Ectodermal cell (in vitro differentiated cells): ENCODE data around the gene SHISAL1.

Experiments
- H3K27ac ChIP-seq: 2 replicates; pipeline ENCODE4 v1.7.0; 2013; ENCODE audit warnings: mild to moderate bottlenecking, low read depth, low read length; ENCODE audit not compliant: insufficient read depth, poor library complexity, severe bottlenecking
- H3K27me3 ChIP-seq: 2 replicates; pipeline ENCODE4 v1.7.0; 2013; ENCODE audit warnings: mild to moderate bottlenecking, low read length; ENCODE audit not compliant: insufficient read depth, control insufficient read depth, poor library complexity, severe bottlenecking
- H3K36me3 ChIP-seq: one replicate; pipeline ENCODE4 v1.7.0; 2013; ENCODE audit warnings: low read length; ENCODE audit not compliant: control insufficient read depth, insufficient read depth
- H3K4me1 ChIP-seq: one replicate; pipeline ENCODE4 v1.7.0; 2013; ENCODE audit warnings: low read length; ENCODE audit not compliant: control insufficient read depth, insufficient read depth
- H3K4me3 ChIP-seq: 2 replicates; pipeline ENCODE4 v1.7.0; 2013; ENCODE audit warnings: low read depth, low read length, control low read depth; ENCODE audit not compliant: insufficient read depth
- H3K9me3 ChIP-seq: 2 replicates; pipeline ENCODE4 v1.7.0; 2013; ENCODE audit warnings: mild to moderate bottlenecking, low read length, moderate library complexity; ENCODE audit not compliant: control insufficient read depth
- WGBS, 2 experiments: methylation state at CpG; one replicate each; pipeline ENCODE4 v1.1.7; 2013; ENCODE audit warnings: missing lambda C conversion rate in 2 of 2; 5-methylcytosine and 5-hydroxymethylcytosine counted together

Gene SHISAL1

DNA sequence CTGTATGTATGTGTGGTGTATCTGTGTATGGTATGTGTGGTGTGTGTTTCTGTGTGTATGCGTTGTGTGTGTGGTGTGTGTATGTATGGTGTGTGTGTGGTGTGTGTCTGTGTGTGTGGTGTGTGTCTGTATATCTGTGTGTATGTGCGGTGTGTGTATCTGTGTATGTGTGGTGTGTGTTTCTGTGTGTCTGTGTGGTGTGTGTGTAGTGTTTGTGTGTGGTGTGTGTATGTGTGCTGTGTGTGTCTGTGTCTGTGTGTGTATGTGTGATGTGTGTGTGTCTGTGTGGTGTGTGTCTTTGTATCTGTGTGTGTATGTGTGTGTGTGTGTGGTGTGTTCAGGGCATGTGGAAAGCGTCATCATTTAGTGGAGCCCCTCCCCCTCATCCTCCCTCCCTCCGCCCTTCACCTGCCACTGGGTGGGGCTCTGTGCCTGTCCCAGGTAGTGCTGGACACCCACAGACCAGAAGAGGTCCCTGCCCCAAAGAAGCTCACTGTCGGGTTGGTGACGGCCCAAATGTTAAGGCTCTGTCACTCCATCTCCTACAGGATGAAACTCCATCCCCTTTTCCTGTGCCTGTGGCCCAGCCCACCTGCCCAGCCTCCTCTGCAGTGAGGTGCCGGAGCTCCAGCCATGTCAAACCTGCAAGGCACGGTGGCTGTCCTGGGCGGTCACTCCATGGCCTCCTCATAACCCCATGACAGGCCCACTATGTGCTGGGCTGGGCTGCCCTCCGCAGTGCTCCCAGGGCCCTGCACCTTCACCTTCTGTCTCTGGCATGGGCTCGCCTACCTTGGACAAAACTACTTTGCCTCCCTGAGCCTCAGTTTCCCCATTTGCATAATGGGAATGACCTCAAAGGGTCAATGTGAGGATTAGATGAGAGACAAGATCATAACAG lies 23.4 kb upstream of the SHISAL1 start:
- peaks cover 14% of the 10 kb centered on the region for H3K4me1 ChIP-seq
- 83 to 86% methylated on average over 11 of the region's 11 CpGs for WGBS, 2 experiments
- H3K27ac ChIP-seq = no peak overlapping the region
- no peak overlapping the region for H3K4me3 ChIP-seq
- no peaks in the 10 kb centered on the region for H3K36me3 ChIP-seq
- peaks cover 34% of the 10 kb centered on the region for H3K27me3 ChIP-seq
- H3K9me3 ChIP-seq = no peaks in the 10 kb centered on the region

DNA sequence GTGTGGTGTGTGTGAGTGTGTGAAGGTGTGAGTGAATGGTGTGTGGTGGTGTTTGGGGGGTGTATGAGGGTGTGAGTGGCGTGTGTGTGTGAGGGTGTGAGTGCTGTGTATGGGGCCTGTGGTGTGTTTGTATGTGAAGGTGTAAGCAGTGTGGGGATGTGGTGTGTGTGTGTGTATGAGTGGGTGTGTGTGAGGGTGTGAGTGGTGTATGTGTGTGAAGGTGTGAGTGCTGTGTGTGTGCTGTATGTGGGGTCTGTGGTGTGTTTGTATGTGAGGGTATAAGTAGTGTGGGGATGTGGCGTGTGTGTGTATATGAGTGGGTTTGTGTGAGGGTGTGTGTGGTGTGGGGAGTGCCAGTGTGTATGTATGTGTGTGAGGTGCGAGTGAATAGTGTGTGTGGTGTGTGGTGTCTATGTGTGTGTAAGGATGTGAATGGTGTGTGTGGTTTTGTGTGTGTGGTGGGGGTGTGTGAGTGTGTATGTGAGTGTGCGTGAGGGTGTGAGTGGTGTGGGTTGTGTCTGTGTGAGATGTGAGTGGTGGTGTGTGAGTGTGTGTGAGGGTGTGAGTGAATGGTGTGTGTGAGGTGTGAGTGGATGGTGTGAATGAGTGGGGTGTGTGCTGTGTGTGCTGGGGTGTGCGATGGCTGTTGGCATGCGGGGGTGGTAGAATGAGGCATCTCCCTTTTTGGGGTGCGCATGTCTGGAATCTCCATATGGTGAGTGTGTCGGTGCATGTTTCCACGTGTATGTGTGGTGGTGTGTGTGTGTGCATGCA lies 22.5 kb upstream of the SHISAL1 start:
- Histone ChIP-seq H3K27me3 (peaks cover 43% of the 10 kb centered on the region), H3K36me3 (no peaks in the 10 kb centered on the region), H3K27ac (no peak overlapping the region), H3K4me3 (no peak overlapping the region), H3K4me1 (peaks cover 17% of the 10 kb centered on the region), H3K9me3 (no peaks in the 10 kb centered on the region)
- WGBS, 2 experiments = 96% methylated on average over 9 of the region's 9 CpGs

GRCh38 chr22:44333847-44334635 lies 21.3 kb upstream of the SHISAL1 start:
- 91 to 93% methylated on average over 13 of the region's 13 CpGs for WGBS, 2 experiments
- H3K4me1 ChIP-seq = peaks cover 23% of the 10 kb centered on the region
- H3K27ac ChIP-seq = no peak overlapping the region
- H3K9me3 ChIP-seq = no peaks in the 10 kb centered on the region
- H3K4me3 ChIP-seq = no peak overlapping the region
- H3K36me3 ChIP-seq = no peaks in the 10 kb centered on the region
- peaks cover 56% of the 10 kb centered on the region for H3K27me3 ChIP-seq

DNA sequence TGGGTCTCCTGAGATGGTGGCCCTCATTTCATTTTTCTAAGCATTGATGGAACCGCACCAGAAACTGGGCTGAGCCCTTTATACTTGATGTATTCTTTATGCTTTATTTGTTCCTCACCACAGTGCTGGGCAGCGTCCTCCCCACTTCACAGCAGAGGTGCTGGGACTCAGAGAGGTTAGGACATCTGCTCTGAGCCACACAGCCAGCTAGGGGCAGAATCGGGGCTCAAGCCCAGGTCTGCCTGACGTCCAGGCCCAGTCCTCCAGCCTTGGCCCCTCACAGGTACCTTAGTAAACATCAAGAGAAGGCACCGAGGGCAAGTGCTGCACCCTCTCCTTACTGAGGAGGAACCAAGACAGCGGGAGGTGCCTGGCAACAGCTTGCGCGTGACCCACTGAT lies 20.2 kb upstream of the SHISAL1 start:
- H3K4me1 ChIP-seq = peaks cover 23% of the 10 kb centered on the region
- peaks cover 64% of the 10 kb centered on the region for H3K27me3 ChIP-seq
- H3K27ac ChIP-seq = no peak overlapping the region
- H3K4me3 ChIP-seq = no peak overlapping the region
- WGBS, 2 experiments = 90 to 91% methylated on average over 8 of the region's 8 CpGs
- H3K36me3 ChIP-seq = no peaks in the 10 kb centered on the region
- H3K9me3 ChIP-seq = no peaks in the 10 kb centered on the region

DNA sequence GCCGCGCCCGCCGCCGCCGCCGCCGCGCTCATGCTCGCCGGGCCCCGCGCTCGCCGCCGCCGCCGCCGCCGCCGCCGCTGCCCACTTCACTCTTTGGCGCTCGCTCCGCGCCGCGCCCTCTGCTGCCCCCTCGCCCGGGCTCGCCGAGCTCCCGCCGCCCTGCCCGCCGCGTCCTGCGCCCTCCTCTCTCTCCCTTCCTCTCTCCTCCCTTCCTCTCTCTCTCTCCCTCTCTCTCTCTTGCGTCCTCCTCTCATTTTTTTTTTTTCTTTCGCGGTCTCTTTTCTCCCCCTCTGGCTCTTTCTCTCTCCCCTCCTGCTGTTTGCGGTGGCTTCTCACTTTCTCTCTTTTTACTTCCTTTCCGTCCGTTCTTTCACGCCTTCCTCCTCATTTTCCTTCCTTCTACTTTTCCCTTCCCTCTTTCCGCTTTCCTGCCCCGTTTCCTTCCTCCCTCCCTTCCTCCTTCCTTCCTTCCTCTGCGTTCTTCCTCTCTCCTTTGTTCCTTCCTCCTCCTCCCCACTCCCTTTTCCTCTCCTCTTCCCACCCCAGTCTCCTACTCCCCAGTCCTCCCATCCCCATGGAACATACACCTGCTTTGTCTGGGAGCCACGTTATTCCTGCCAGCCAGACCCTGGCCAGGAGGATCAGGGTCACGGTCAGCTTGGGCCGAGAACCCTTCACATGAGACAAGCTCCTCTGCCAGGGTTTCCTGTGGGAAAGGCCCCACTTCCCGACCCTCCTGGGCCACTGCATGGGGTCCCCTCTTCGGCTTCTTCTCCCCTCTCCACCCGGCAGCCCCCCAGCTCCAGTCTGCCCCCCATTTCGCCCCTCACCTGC lies 19.3 kb upstream of the SHISAL1 start:
- Histone ChIP-seq H3K4me1 (peaks cover 23% of the 10 kb centered on the region), H3K36me3 (no peaks in the 10 kb centered on the region), H3K27ac (no peak overlapping the region), H3K9me3 (no peaks in the 10 kb centered on the region), H3K27me3 (peaks cover 58% of the 10 kb centered on the region), H3K4me3 (peak overlapping the region; percentile 11)
- 9 to 10% methylated on average over 55 of the region's 55 CpGs for WGBS, 2 experiments

- H3K27me3 ChIP-seq = peaks cover 56% of the 10 kb centered on the region
- peak overlapping the region; percentile 36 for H3K4me3 ChIP-seq
- H3K27ac ChIP-seq = no peak overlapping the region
- peaks cover 34% of the 10 kb centered on the region for H3K4me1 ChIP-seq
- no peaks in the 10 kb centered on the region for H3K36me3 ChIP-seq
- H3K9me3 ChIP-seq = no peaks in the 10 kb centered on the region
- 1% methylated on average over 103 of the region's 103 CpGs for WGBS, 2 experiments
Measured at GRCh38 chr22:44330744-44331660, 18.3 kb upstream of the SHISAL1 start.

GRCh38 chr22:44330188-44330743 lies 17.5 kb upstream of the SHISAL1 start:
- 32 to 40% methylated on average over 12 of the region's 12 CpGs for WGBS, 2 experiments
- no peak overlapping the region for H3K4me3 ChIP-seq
- peaks cover 38% of the 10 kb centered on the region for H3K4me1 ChIP-seq
- no peak overlapping the region for H3K27ac ChIP-seq
- no peaks in the 10 kb centered on the region for H3K9me3 ChIP-seq
- peaks cover 60% of the 10 kb centered on the region for H3K27me3 ChIP-seq
- no peaks in the 10 kb centered on the region for H3K36me3 ChIP-seq

GRCh38 chr22:44329179-44329796 lies 16.5 kb upstream of the SHISAL1 start:
- Histone ChIP-seq H3K27ac (no peak overlapping the region), H3K27me3 (peaks cover 60% of the 10 kb centered on the region)
- WGBS, 2 experiments = 60 to 63% methylated on average over 17 of the region's 17 CpGs

More at GRCh38 chr22:44329179-44329796, 16.5 kb upstream of the SHISAL1 start:
- no peaks in the 10 kb centered on the region for H3K9me3 ChIP-seq
- peaks cover 38% of the 10 kb centered on the region for H3K4me1 ChIP-seq
- H3K36me3 ChIP-seq = no peaks in the 10 kb centered on the region
- no peak overlapping the region for H3K4me3 ChIP-seq
